Loucy (cell line): Measurements from ENCODE around the gene TNRC6C.

ENCODE experiments used
- CTCF ChIP-seq: fragments of 200-600 bp; sonication (generic); conservative IDR thresholded peaks from 2 replicates; pipeline ENCODE4 v1.5.1; 2014; ENCODE audit warnings: mild to moderate bottlenecking, antibody characterized with exemption, low read length
- EZH2phosphoT487 ChIP-seq: fragments of 200-600 bp; IDR thresholded peaks from 2 replicates; pipeline ENCODE4 v1.6.1; 2018; ENCODE audit warnings: antibody characterized with exemption, mild to moderate bottlenecking, moderate library complexity, borderline replicate concordance

DNA sequence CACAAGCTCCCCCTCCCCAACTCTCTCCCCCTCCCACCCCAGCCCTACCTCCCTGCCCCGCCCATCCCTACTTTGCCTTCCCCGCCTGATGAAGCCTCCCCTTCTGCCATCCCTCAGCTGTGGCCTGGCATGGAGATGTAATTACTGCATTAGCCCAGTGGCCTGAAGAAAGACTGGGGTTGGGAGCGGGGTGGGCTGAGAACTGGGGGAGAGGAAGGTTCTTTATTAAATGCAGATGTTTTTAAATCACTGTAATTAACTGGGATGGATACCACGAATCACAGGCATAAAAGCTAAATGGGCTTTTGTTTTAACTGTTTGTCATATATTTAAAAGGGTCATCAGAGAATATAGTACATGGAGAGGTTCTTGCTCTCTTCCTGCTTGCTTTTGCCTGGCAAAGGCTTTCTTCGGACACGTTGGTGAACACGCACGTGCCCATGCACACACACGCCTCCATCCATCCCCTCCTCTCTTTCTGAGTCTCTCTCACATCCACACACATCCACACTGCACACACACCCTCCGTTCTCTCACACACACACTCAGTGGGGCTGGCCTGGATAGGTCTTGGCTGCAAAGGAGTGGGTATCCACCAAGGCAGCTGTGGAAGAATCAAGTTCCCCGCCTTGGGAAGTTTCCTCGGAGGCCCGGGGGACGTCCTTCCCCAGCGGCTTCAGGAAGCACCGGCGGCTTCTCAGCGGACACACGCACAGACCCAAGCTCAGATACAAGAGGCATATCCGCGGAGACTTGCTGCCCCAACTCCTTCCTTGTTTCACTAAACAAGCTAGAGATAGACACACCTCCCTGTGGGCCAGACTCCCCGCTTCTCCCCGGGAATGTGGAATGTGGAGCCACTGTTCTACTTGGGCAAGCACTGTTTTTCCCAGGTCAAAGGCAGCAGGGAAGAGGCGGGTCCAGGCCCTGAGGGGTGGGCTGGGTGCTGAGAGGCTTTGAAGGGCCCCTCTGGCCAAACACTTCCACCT, 27.4 kb upstream of the TNRC6C start:
- TF ChIP-seq CTCF (no peak), EZH2phosphoT487 (no peak)
